Left lung (tissue), 10 donors: Measurements from ENCODE around the gene PNPLA7. TPM values are rescaled to one million over a fixed set of nuclear protein-coding genes. Genes with fewer than 3 reads are reported as not detected.
A peak's percentile ranks its signal among the peaks of the same experiment; 100 is the strongest.
"Not testable (repeated sequence)": the region's sequence is repeated elsewhere in the genome, so short reads cannot be mapped to it uniquely, and the experiment has no call there.

Experiments used
- ATAC-seq: fragments of 200-7000 bp; cut with Tn5 transposase; one replicate; pipeline ENCODE4 v1.9.1; 2020; ENCODE audit warnings: moderate library complexity
- DNase-seq, 4 donors: peaks; one replicate each; pipeline ENCODE4 v3.0.0-alpha.2; 2013 to 2020
- H3K27ac ChIP-seq, 2 donors: fragments of 200-600 bp; sonication (generic) in 1 of 2; one replicate each; pipeline versions ENCODE4 v1.5.0 to v1.8.0; 2020 to 2021
- H3K27me3 ChIP-seq, 2 donors: fragments of 200-600 bp; sonication (generic) in 1 of 2; one replicate each; pipeline versions ENCODE4 v1.5.0 to v1.8.0; 2020 to 2021
- H3K36me3 ChIP-seq, 2 donors: fragments of 200-600 bp; sonication (generic) in 1 of 2; one replicate each; pipeline versions ENCODE4 v1.5.0 to v1.8.0; 2020 to 2021
- H3K4me1 ChIP-seq, 2 donors: fragments of 200-600 bp; one replicate each; pipeline ENCODE4 v1.8.0; 2021
- H3K4me3 ChIP-seq, 2 donors: fragments of 200-600 bp; sonication (generic) in 1 of 2; one replicate each; pipeline versions ENCODE4 v1.5.0 to v1.8.0; 2020 to 2021; ENCODE audit warnings: mild to moderate bottlenecking in 1 of 2
- H3K9me3 ChIP-seq, 2 donors: fragments of 200-600 bp; sonication (generic) in 1 of 2; one replicate each; pipeline versions ENCODE4 v1.5.0 to v1.8.0; 2020 to 2021
- intact Hi-C, 2 donors: fragments of 100-400 bp; cut with DNase I; formaldehyde crosslinking; loops; one replicate each; pipeline versions ENCODE4 v1.11.2 to v1.14.2; 2022
- polyA plus RNA-seq, 6 donors: library from polyadenylated mRNA; unstranded; fragments of 120-200 nt; gene quantifications; one replicate each; pipeline ENCODE4 v1.2.1, GENCODE V29; 2013; ENCODE audit not compliant: insufficient read length in 6 of 6
- total RNA-seq, 2 donors: library from RNA; stranded (reverse); fragmentation: NEBNext Ultra II Directional; extraction: Animal tissue kit (Norgen Biotek cat#: 25700); gene quantifications; one replicate each; pipeline ENCODE4 v1.2.1, GENCODE V29; 2021
- TF ChIP-seq, protein P1 (sequence below), 2 donors: fragments of 200-600 bp; sonication (generic) in 1 of 2; IDR thresholded peaks; one replicate each; pipeline versions ENCODE4 v1.5.0 to v1.8.0; 2021; ENCODE audit warnings: antibody characterized with exemption in 2 of 2
- donor health status: DM: no; HTN: yes; CAD: no.
- donor health status: DM: no; HTN: no; CAD: no.

Gene PNPLA7
- total and polyA plus RNA-seq, 8 donors, result 2.9 to 8.9 (median 4.9) TPM

DNA sequence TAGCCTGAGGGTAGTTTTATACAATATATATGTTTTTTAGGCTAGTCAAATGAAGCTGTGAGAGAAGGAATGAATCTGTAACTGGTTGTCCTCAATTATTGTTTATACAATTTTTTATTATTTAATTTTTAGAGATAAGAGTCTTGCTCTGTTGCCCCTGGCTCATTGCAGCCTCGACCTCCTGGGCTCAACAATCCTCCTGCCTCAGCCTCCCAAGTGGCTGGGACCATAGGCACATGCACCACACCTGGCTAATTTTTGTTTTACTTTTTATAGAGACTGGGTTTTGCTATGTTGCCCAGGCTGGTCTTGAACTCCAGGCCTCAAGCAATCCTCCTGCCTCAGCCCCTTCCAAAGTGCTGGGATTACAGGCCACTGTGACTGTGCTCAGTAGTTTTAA is 4.1 kb upstream of the PNPLA7 start:
- ATAC-seq, result no peak
- Histone ChIP-seq H3K36me3 (peaks cover 0 to 48% of the 10 kb centered on the region in 2 donors), H3K9me3 (no peaks in the 10 kb centered on the region), H3K4me3 (no peak overlapping the region), H3K27me3 (no peaks in the 10 kb centered on the region), H3K4me1 (peaks cover 0 to 18% of the 10 kb centered on the region in 2 donors), H3K27ac (no peak overlapping the region)
- no peak for DNase-seq
- intact Hi-C loops, result no loop called here
- TF ChIP-seq, protein P1, sequence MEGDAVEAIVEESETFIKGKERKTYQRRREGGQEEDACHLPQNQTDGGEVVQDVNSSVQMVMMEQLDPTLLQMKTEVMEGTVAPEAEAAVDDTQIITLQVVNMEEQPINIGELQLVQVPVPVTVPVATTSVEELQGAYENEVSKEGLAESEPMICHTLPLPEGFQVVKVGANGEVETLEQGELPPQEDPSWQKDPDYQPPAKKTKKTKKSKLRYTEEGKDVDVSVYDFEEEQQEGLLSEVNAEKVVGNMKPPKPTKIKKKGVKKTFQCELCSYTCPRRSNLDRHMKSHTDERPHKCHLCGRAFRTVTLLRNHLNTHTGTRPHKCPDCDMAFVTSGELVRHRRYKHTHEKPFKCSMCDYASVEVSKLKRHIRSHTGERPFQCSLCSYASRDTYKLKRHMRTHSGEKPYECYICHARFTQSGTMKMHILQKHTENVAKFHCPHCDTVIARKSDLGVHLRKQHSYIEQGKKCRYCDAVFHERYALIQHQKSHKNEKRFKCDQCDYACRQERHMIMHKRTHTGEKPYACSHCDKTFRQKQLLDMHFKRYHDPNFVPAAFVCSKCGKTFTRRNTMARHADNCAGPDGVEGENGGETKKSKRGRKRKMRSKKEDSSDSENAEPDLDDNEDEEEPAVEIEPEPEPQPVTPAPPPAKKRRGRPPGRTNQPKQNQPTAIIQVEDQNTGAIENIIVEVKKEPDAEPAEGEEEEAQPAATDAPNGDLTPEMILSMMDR (IDR thresholded peaks at IDR 0.05), result no peak

DNA sequence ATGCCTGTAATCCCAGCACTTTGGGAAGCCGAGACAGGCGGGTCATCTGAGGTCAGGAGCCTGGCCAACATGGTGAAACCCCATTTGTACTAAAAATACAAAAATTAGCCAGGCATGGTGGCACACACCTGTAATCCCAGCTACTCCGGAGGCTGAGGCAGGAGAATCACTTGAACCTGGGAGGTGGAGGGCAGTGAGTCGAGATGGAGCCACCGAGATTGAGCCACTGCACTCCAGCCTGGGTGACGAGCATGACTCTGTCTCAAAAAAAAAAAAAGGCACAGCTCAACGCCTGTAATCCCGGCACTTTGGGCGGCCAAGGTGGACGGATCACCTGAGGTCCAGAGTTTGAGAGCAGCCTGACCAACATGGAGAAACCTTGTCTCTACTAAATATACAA is 3.5 kb upstream of the PNPLA7 start:
- intact Hi-C loops, H3K27me3 ChIP-seq, DNase-seq, H3K27ac ChIP-seq, ATAC-seq, H3K4me3 ChIP-seq, H3K9me3 ChIP-seq: not testable (repeated sequence)
- Histone ChIP-seq H3K36me3 (peaks cover 0 to 43% of the 10 kb centered on the region in 2 donors), H3K4me1 (peaks cover 0 to 18% of the 10 kb centered on the region in 2 donors)

DNA sequence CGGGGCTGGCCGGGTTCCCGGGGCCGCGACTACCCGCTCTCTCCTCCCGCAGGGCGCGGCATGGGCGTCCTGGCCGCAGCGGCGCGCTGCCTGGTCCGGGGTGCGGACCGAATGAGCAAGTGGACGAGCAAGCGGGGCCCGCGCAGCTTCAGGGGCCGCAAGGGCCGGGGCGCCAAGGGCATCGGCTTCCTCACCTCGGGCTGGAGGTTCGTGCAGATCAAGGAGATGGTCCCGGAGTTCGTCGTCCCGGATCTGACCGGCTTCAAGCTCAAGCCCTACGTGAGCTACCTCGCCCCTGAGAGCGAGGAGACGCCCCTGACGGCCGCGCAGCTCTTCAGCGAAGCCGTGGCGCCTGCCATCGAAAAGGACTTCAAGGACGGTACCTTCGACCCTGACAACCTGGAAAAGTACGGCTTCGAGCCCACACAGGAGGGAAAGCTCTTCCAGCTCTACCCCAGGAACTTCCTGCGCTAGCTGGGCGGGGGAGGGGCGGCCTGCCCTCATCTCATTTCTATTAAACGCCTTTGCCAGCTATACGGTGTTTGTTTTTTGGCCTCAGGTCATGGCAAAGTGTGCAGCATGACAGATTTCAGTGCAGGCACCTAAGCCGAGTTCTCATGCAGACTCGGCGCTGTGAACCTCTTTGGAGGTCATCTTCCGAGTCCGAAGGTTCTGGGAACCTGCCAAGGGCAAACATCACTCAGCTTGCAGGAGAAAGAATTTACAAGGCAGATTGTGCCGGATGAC is 2.0 kb upstream of the PNPLA7 start:
- peak in 1 of 4 donors; percentile 44 for DNase-seq
- H3K9me3 ChIP-seq, result no peaks in the 10 kb centered on the region
- H3K36me3 ChIP-seq, result peaks cover 0 to 29% of the 10 kb centered on the region in 2 donors
- intact Hi-C loops, result no loop called here
- ATAC-seq, result peak; percentile 19
- H3K27me3 ChIP-seq, result no peaks in the 10 kb centered on the region
- peaks cover 0 to 18% of the 10 kb centered on the region in 2 donors for H3K4me1 ChIP-seq
- TF ChIP-seq, protein P1 (IDR thresholded peaks at IDR 0.05), result no peak
- H3K27ac ChIP-seq, result peak overlapping the region; percentile 63 to 84
- peak overlapping the region; percentile 77 to 86 for H3K4me3 ChIP-seq

DNA sequence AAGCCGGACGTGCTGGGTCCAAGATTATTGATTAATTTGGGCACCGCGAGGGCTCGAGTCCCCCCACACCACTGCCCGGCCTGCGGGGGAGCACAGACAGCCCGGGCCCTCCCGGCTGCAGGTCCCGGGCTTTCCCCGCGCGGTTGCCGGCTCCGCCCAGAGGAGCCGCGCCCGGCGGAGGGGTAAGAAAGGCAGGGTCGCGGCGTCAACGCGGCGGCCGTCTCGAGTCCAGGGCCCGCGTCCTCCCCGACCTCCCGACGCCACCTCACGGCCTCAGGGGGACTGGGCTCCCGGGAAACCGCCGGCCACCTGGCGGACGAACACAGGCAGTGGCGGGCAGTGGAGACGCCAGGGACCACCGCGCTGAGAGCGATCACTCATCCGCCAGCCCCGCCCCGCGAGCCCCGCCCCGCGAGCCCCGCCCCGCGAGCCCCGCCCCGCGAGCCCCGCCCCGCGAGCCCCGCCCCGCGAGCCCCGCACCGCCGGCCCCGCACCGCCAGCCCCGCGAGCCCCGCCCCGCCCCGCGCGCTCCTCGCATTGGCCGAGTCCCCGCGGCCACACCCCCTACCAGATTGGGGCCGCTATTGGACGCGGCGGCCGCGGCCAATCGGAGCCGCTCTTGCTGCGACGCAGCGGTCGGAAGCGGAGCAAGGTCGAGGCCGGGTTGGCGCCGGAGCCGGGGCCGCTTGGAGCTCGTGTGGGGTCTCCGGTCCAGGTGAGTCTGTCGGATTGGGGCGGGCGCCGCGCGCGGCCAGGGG is 1.2 kb upstream of the PNPLA7 start, which contains the start of gene MRPL41:
MRPL41 (plus strand) TSS at position 616 of the 758 bp plus-strand sequence. CDS start 203 bp downstream, outside the sequence.
- peak; percentile 86 for ATAC-seq
- H3K36me3 ChIP-seq, result peaks cover 0 to 21% of the 10 kb centered on the region in 2 donors
- intact Hi-C loops, result no loop called here
- H3K27me3 ChIP-seq, result no peaks in the 10 kb centered on the region
- TF ChIP-seq, protein P1 (IDR thresholded peaks at IDR 0.05), result peak; percentile 21 to 53
- H3K4me3 ChIP-seq, result peak within 1 kb of the TSS; percentile 79 to 86
- DNase-seq, result peak; percentile 59 to 95 (median 90)
- no peaks in the 10 kb centered on the region for H3K9me3 ChIP-seq
- H3K27ac ChIP-seq, result peak within 1 kb of the TSS; percentile 67 to 84
- peaks cover 0 to 18% of the 10 kb centered on the region in 2 donors for H3K4me1 ChIP-seq

DNA sequence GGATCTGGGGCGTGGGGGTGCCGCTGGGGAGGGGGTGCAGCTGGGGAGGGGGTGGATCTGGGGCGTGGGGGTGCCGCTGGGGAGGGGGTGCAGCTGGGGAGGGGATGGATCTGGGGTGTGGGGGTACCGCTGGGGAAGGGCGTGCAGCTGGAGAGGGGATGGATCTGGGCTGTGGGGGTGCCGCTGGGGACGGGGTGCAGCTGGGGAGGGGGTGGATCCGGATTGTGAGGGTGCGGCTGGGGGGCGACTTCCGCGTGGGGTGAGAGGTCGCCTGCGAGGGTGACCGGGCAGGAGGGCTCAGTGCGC is 709 bp upstream of the PNPLA7 start:
- Histone ChIP-seq H3K27ac (peak overlapping the region; percentile 67 to 77), H3K36me3 (peaks cover 0 to 16% of the 10 kb centered on the region in 2 donors), H3K4me3 (peak overlapping the region; percentile 79 to 86), H3K4me1 (peaks cover 0 to 18% of the 10 kb centered on the region in 2 donors)
- peak; percentile 1 for ATAC-seq
- H3K27me3 ChIP-seq, DNase-seq, H3K9me3 ChIP-seq, intact Hi-C loops: not testable (repeated sequence)
